A549 (cell line): ENCODE results near the gene ETDC. TPM values are rescaled to one million over a fixed set of nuclear protein-coding genes. Genes with fewer than 3 reads are reported as not detected.
"Not testable (repeated sequence)": the region's sequence is repeated elsewhere in the genome, so short reads cannot be mapped to it uniquely, and the experiment has no call there.

Experiments
- ATAC-seq, 2 experiments: fragments of 200-7000 bp in 1 of 2; fragments of >200 bp in 1 of 2; cut with Nextera tagmentation in 1 of 2; cut with Tn5 transposase in 1 of 2; 3 replicates each; pipeline versions ENCODE4 v1.8.0 to v1.9.1; 2018 to 2020; ENCODE audit warnings: mild to moderate bottlenecking in 1 of 2, moderate library complexity in 1 of 2
- CTCF ChIA-PET: fragments of 300-600 bp; sonication (Branson Sonifier 250); formaldehyde crosslinking; extraction: SDS; loops from one replicate; lab custom pipeline; 2021; ENCODE audit warnings: antibody characterized with exemption, inconsistent platforms; lab: Yijun Ruan, JAX
- POLR2A ChIA-PET: fragments of 350-600 bp; formaldehyde crosslinking; extraction: SDS; loops from one replicate; lab custom pipeline; 2021; ENCODE audit warnings: antibody characterized with exemption, inconsistent platforms; lab: Yijun Ruan, JAX
- DNase-seq, 2 experiments: peaks; one replicate each; pipeline versions ENCODE4 v3.0.0 to v3.0.0-alpha.2; 2011 to 2016; ENCODE audit warnings: low read depth in 1 of 2, low spot score in 1 of 2
- FAIRE-seq: peaks from 2 replicates; lab custom pipeline; 2011; peaks lifted over from hg19 to GRCh38; lab: Jason Lieb, UNC
- H3K27ac ChIP-seq, 2 experiments: fragments of >200 bp; sonication (Bioruptor Twin); formaldehyde crosslinking; 3 replicates each; pipeline ENCODE4 v1.5.1; 2016 to 2017
- H3K4me1 ChIP-seq: fragments of >200 bp; sonication (Bioruptor Twin); formaldehyde crosslinking; 3 replicates; pipeline ENCODE4 v1.6.1; 2016
- H3K4me2 ChIP-seq: fragments of >200 bp; sonication (Bioruptor Twin); formaldehyde crosslinking; 3 replicates; pipeline ENCODE4 v1.6.1; 2016
- H3K4me3 ChIP-seq: fragments of >200 bp; sonication (Bioruptor Twin); formaldehyde crosslinking; 3 replicates; pipeline ENCODE4 v1.5.1; 2016
- H3K9me3 ChIP-seq: fragments of >200 bp; sonication (Bioruptor Twin); formaldehyde crosslinking; 3 replicates; pipeline ENCODE4 v1.6.1; 2016
- CEBPB ChIP-seq, 2 experiments: fragments of >200 bp in 1 of 2; sonication (Bioruptor Twin) in 1 of 2; formaldehyde crosslinking in 1 of 2; IDR thresholded peaks; 2 replicates each; pipeline ENCODE4 v1.6.1; 2012 to 2016
- CHD2 ChIP-seq: fragments of 150-350 bp; IDR thresholded peaks from 2 replicates; pipeline ENCODE4 v1.6.1; 2014; ENCODE audit warnings: low read length; ENCODE audit not compliant: partially characterized antibody
- EHF ChIP-seq: fragments of 250-450 bp; sonication (Bioruptor Pico); IDR thresholded peaks from 2 replicates; pipeline ENCODE4 v1.5.0; 2020; ENCODE audit warnings: mild to moderate bottlenecking
- EHMT2 ChIP-seq: fragments of 200-600 bp; sonication (generic); IDR thresholded peaks from 2 replicates; pipeline ENCODE4 v1.6.1; 2016; ENCODE audit warnings: antibody characterized with exemption, low read depth, mild to moderate bottlenecking, moderate library complexity
- FOSL2 ChIP-seq, 2 experiments: fragments of 450-650 bp in 1 of 2; fragments of >200 bp in 1 of 2; sonication (Bioruptor Twin) in 1 of 2; formaldehyde crosslinking; IDR thresholded peaks; 2 replicates each; pipeline versions ENCODE4 v1.5.0 to v1.6.1; 2016 to 2020; ENCODE audit warnings: mild to moderate bottlenecking in 1 of 2, moderate library complexity in 1 of 2
- HMGXB4 ChIP-seq: fragments of 250-450 bp; sonication (Bioruptor Pico); IDR thresholded peaks from 2 replicates; pipeline ENCODE4 v1.5.0; 2021; ENCODE audit warnings: mild to moderate bottlenecking, moderate library complexity, borderline replicate concordance
- HOXB13 ChIP-seq: fragments of 250-450 bp; sonication (Bioruptor Pico); IDR thresholded peaks from 2 replicates; pipeline ENCODE4 v1.5.0; 2020; ENCODE audit warnings: low read depth, mild to moderate bottlenecking, moderate library complexity
- KDM1A ChIP-seq: fragments of 200-600 bp; sonication (generic); IDR thresholded peaks from 2 replicates; pipeline ENCODE4 v1.6.1; 2016; ENCODE audit warnings: low read depth, mild to moderate bottlenecking
- KDM5A ChIP-seq: fragments of 200-600 bp; sonication (generic); IDR thresholded peaks from 2 replicates; pipeline ENCODE4 v1.6.1; 2016; ENCODE audit warnings: antibody characterized with exemption, mild to moderate bottlenecking
- NPAS2 ChIP-seq: fragments of 250-450 bp; sonication (Bioruptor Pico); IDR thresholded peaks from 2 replicates; pipeline ENCODE4 v1.8.0; 2022; ENCODE audit warnings: mild to moderate bottlenecking, moderate library complexity, borderline replicate concordance
- NR3C1 ChIP-seq: fragments of >200 bp; sonication (Bioruptor Twin); formaldehyde crosslinking; IDR thresholded peaks from 3 replicates; pipeline ENCODE4 v1.6.1; 2017
- POLR2AphosphoS2 ChIP-seq: conservative IDR thresholded peaks from 2 replicates; pipeline ENCODE4 v1.6.1; 2012; ENCODE audit warnings: low read length, improper control_type of control experiment, inconsistent platforms
- REST ChIP-seq: fragments of 200-600 bp; sonication (generic); IDR thresholded peaks from 2 replicates; pipeline ENCODE4 v1.6.1; 2016; ENCODE audit warnings: antibody characterized with exemption, mild to moderate bottlenecking, moderate library complexity
- ZC3H11A ChIP-seq: fragments of 450-650 bp; IDR thresholded peaks from 2 replicates; pipeline ENCODE4 v1.6.1; 2014; ENCODE audit warnings: antibody characterized with exemption, mild to moderate bottlenecking
- ZFP36 ChIP-seq: fragments of 450-650 bp; IDR thresholded peaks from 2 replicates; pipeline ENCODE4 v1.6.1; 2014; ENCODE audit warnings: borderline replicate concordance; ENCODE audit not compliant: partially characterized antibody
- ZSCAN20 ChIP-seq: fragments of 250-450 bp; sonication (Bioruptor Pico); IDR thresholded peaks from 2 replicates; pipeline ENCODE4 v1.8.0; 2022; ENCODE audit warnings: mild to moderate bottlenecking, moderate library complexity
- WGBS: methylation state at CpG from one replicate; pipeline ENCODE4 v1.1.6; 2017; ENCODE audit errors: missing lambda C conversion rate; 5-methylcytosine and 5-hydroxymethylcytosine counted together
- polyA minus RNA-seq: library from RNA; depleted of rRNA, polyadenylated mRNA; stranded (reverse); fragments of >200 nt; gene quantifications from 2 replicates; pipeline ENCODE4 v1.2.3, GENCODE V29; 2011; rRNA and poly(A)+ RNA removed
- polyA plus RNA-seq, 4 experiments: library from polyadenylated mRNA; depleted of rRNA in 3 of 4; stranded (reverse); fragments of >200 nt; fragmentation: RNase III in 1 of 4; extraction: RNeasy Plus Mini Kit Qiagen cat#74134 plus additional on column Dnase treatment in 1 of 4; gene quantifications; 2 replicates in 3 of 4; 3 replicates in 1 of 4; pipeline ENCODE4 v1.2.3, GENCODE V29; 2011 to 2017

ETDC gene
- polyA plus RNA-seq (2011; rRNA removed), result not detected in 2 replicates
- not detected in 2 replicates for polyA plus RNA-seq (2012; cell fraction: cytosol; rRNA removed)
- polyA plus RNA-seq (2012; cell fraction: nucleus; rRNA removed), result not detected in 2 replicates
- polyA plus RNA-seq (2017; fragmentation: RNase III; extraction: RNeasy Plus Mini Kit Qiagen cat#74134 plus additional on column Dnase treatment), result not detected in 3 replicates
- not detected in 2 replicates for polyA minus RNA-seq

GRCh38 chrX:135309430-135309923 is at the start of gene ETDC:
Gene ETDC, plus strand, starts transcription at chrX:135309480. Its CDS starts 0 bp downstream, at chrX:135309480.
- POLR2A ChIA-PET, result no interaction called here
- WGBS, result 100% methylated on average over 1 of the region's 1 CpG
- no peak for DNase-seq
- no peak for ATAC-seq
- H3K27ac ChIP-seq, result no peak within 1 kb of the TSS
- peaks cover 12% of the 10 kb centered on the region; the same call in 2 of the 3 replicates for H3K9me3 ChIP-seq
- TF ChIP-seq KDM1A (no peak), FOSL2 (IDR thresholded peaks at IDR 0.05) (no peak), FOSL2 (CRISPR knock-in tag; IDR thresholded peaks at IDR 0.05) (no peak), NPAS2 (CRISPR knock-in tag) (no peak), NR3C1 (no peak), HMGXB4 (no peak), ZC3H11A (no peak)
- TF ChIP-seq, all 56 proteins: peak for 0
- FAIRE-seq, result no peak
- CTCF ChIA-PET, result no interaction called here
- no peak within 1 kb of the TSS for H3K4me2 ChIP-seq
- no peak within 1 kb of the TSS for H3K4me3 ChIP-seq
- H3K4me1 ChIP-seq, result no peaks in the 10 kb centered on the region

- H3K27ac ChIP-seq, H3K4me2 ChIP-seq, H3K4me1 ChIP-seq, H3K9me3 ChIP-seq, FAIRE-seq, DNase-seq, H3K4me3 ChIP-seq, CTCF ChIA-PET, POLR2A ChIA-PET, ATAC-seq: not testable (repeated sequence)
- 47% methylated on average over 2 of the region's 2 CpGs for WGBS
These were observed 48.3 kb upstream of the ETDC start for GRCh38 chrX:135260976-135261375.

GRCh38 chrX:135263376-135263775 is 45.9 kb upstream of the ETDC start:
- H3K4me2 ChIP-seq, CTCF ChIA-PET, H3K27ac ChIP-seq, H3K4me1 ChIP-seq, H3K9me3 ChIP-seq, FAIRE-seq, DNase-seq, H3K4me3 ChIP-seq, POLR2A ChIA-PET, ATAC-seq: not testable (repeated sequence)
- WGBS, result 26% methylated on average over 7 of the region's 8 CpGs

GRCh38 chrX:135264206-135264605 is 45.1 kb upstream of the ETDC start:
- no peak overlapping the region for H3K4me3 ChIP-seq
- TF ChIP-seq EHF (CRISPR knock-in tag), result no peak
- no peak for TF ChIP-seq NPAS2 (CRISPR knock-in tag)
- no peak for TF ChIP-seq CEBPB (IDR thresholded peaks at IDR 0.05)
- TF ChIP-seq HOXB13 (CRISPR knock-in tag), result no peak
- TF ChIP-seq POLR2AphosphoS2, result no peak
- TF ChIP-seq ZFP36, result no peak
- CTCF ChIA-PET, result no interaction called here
- POLR2A ChIA-PET, result no interaction called here
- 31% methylated on average over 4 of the region's 4 CpGs for WGBS
- H3K4me1 ChIP-seq, result no peaks in the 10 kb centered on the region
- FAIRE-seq (no peak), DNase-seq (no peak), ATAC-seq (no peak)
- peaks cover 2% of the 10 kb centered on the region; the same call in 1 of the 3 replicates for H3K9me3 ChIP-seq
- H3K27ac ChIP-seq, result no peak overlapping the region
- no peak overlapping the region for H3K4me2 ChIP-seq

- no peak for ATAC-seq
- POLR2A ChIA-PET, result no interaction called here
- Histone ChIP-seq H3K4me1 (no peaks in the 10 kb centered on the region), H3K27ac (no peak overlapping the region), H3K4me3 (no peak overlapping the region), H3K4me2 (no peak overlapping the region), H3K9me3 (no peaks in the 10 kb centered on the region)
- no peak for FAIRE-seq
- no peak for DNase-seq
- CTCF ChIA-PET, result no interaction called here
- 40% methylated on average over 5 of the region's 5 CpGs for WGBS
- TF ChIP-seq EHMT2 (no peak), CHD2 (no peak), HMGXB4 (no peak), ZC3H11A (no peak), NPAS2 (CRISPR knock-in tag) (no peak), EHF (CRISPR knock-in tag) (no peak), REST (no peak), ZSCAN20 (no peak), KDM5A (no peak)
These were observed 36.1 kb upstream of the ETDC start for GRCh38 chrX:135273162-135273561.
